ENCODE data around the gene DRICH1. TPM values are rescaled to one million over a fixed set of nuclear protein-coding genes. Genes with fewer than 3 reads are reported as not detected.
"Not testable (repeated sequence)": the region's sequence is repeated elsewhere in the genome, so short reads cannot be mapped to it uniquely, and the experiment has no call there.

The DRICH1 gene
- total and polyA plus RNA-seq, 2 experiments from 2014 or later, result not detected

- no peak overlapping the region for H3K9ac ChIP-seq
- H4K20me1 ChIP-seq (ENCODE audit: insufficient read depth), result no peaks in the 10 kb centered on the region
- no peaks in the 10 kb centered on the region for H3K9me3 ChIP-seq (ENCODE audit: low read depth)
- no peak overlapping the region for H3K4me2 ChIP-seq (ENCODE audit: unreplicated experiment)
- H3K27me3 ChIP-seq (replicated peaks; ENCODE audit: insufficient read depth), result no peaks in the 10 kb centered on the region
- no peaks in the 10 kb centered on the region for H3K4me1 ChIP-seq (ENCODE audit: insufficient read depth)
- DNase-seq, result no peak
- WGBS, 2 experiments (ENCODE audit: low coverage in 1 of 2, low lambda C conversion rate in 2 of 2, missing lambda C conversion rate in 2 of 2), result 81 to 91% methylated on average over 14 to 17 of the region's 17 CpGs
- no peaks in the 10 kb centered on the region for H3K9me2 ChIP-seq (ENCODE audit: insufficient read depth)
- no peak overlapping the region for H2AFZ ChIP-seq
- TF ChIP-seq EZH2phosphoT487 (IDR thresholded peaks at IDR 0.05; ENCODE audit: insufficient read depth, low read depth), result no peak
- no peak for TF ChIP-seq EZH2 (IDR thresholded peaks at IDR 0.05; ENCODE audit: insufficient read depth, poor library complexity, severe bottlenecking)
- in situ Hi-C loops (cut with MboI), result no loop called here
- no peaks in the 10 kb centered on the region for H3K79me2 ChIP-seq (ENCODE audit: insufficient read depth)
- no peaks in the 10 kb centered on the region for H3F3A ChIP-seq (ENCODE audit: insufficient read depth)
- H3K36me3 ChIP-seq (ENCODE audit: low read depth), result no peaks in the 10 kb centered on the region
- no peak overlapping the region for H3K27ac ChIP-seq
- H3K4me3 ChIP-seq, result no peak overlapping the region
These were observed 43.6 kb upstream of the DRICH1 start for GRCh38 chr22:23675502-23676415.

GRCh38 chr22:23674886-23675501 is 42.9 kb upstream of the DRICH1 start:
- H2AFZ ChIP-seq; H3K4me3 ChIP-seq; H4K20me1 ChIP-seq (ENCODE audit: insufficient read depth); H3K4me2 ChIP-seq (ENCODE audit: unreplicated experiment); H3K36me3 ChIP-seq (ENCODE audit: low read depth); H3K79me2 ChIP-seq (ENCODE audit: insufficient read depth); H3F3A ChIP-seq (ENCODE audit: insufficient read depth); DNase-seq; H3K9me2 ChIP-seq (ENCODE audit: insufficient read depth); H3K9ac ChIP-seq; H3K27ac ChIP-seq; in situ Hi-C loops (cut with MboI); H3K27me3 ChIP-seq (replicated peaks; ENCODE audit: insufficient read depth); H3K4me1 ChIP-seq (ENCODE audit: insufficient read depth); H3K9me3 ChIP-seq (ENCODE audit: low read depth): not testable (repeated sequence)
- WGBS, 2 experiments (ENCODE audit: low coverage in 1 of 2, low lambda C conversion rate in 2 of 2, missing lambda C conversion rate in 2 of 2), result 91 to 98% methylated on average over 6 of the region's 6 CpGs

GRCh38 chr22:23673826-23674690 is 41.9 kb upstream of the DRICH1 start:
- 75 to 82% methylated on average over 26 of the region's 26 CpGs for WGBS, 2 experiments (ENCODE audit: low coverage in 1 of 2, low lambda C conversion rate in 2 of 2, missing lambda C conversion rate in 2 of 2)
- TF ChIP-seq EZH2phosphoT487 (IDR thresholded peaks at IDR 0.05; ENCODE audit: insufficient read depth, low read depth) (no peak), EZH2 (IDR thresholded peaks at IDR 0.05; ENCODE audit: insufficient read depth, poor library complexity, severe bottlenecking) (no peak)
- no peak overlapping the region for H3K27ac ChIP-seq
- no peaks in the 10 kb centered on the region for H3K9me2 ChIP-seq (ENCODE audit: insufficient read depth)
- H4K20me1 ChIP-seq (ENCODE audit: insufficient read depth), result no peaks in the 10 kb centered on the region
- H3K27me3 ChIP-seq (replicated peaks; ENCODE audit: insufficient read depth), result no peaks in the 10 kb centered on the region
- no peaks in the 10 kb centered on the region for H3K9me3 ChIP-seq (ENCODE audit: low read depth)
- H2AFZ ChIP-seq, result no peak overlapping the region
- in situ Hi-C loops (cut with MboI), result no loop called here
- no peak overlapping the region for H3K4me2 ChIP-seq (ENCODE audit: unreplicated experiment)
- H3F3A ChIP-seq (ENCODE audit: insufficient read depth), result no peaks in the 10 kb centered on the region
- H3K9ac ChIP-seq, result no peak overlapping the region
- H3K36me3 ChIP-seq (ENCODE audit: low read depth), result no peaks in the 10 kb centered on the region
- no peaks in the 10 kb centered on the region for H3K79me2 ChIP-seq (ENCODE audit: insufficient read depth)
- no peak for DNase-seq
- H3K4me3 ChIP-seq, result no peak overlapping the region
- no peaks in the 10 kb centered on the region for H3K4me1 ChIP-seq (ENCODE audit: insufficient read depth)

- H2AFZ ChIP-seq, result no peak overlapping the region
- WGBS, 2 experiments (ENCODE audit: low coverage in 1 of 2, low lambda C conversion rate in 2 of 2, missing lambda C conversion rate in 2 of 2), result 79 to 80% methylated on average over 5 to 7 of the region's 7 CpGs
- TF ChIP-seq EZH2 (IDR thresholded peaks at IDR 0.05; ENCODE audit: insufficient read depth, poor library complexity, severe bottlenecking), result no peak
- no peak for TF ChIP-seq EZH2phosphoT487 (IDR thresholded peaks at IDR 0.05; ENCODE audit: insufficient read depth, low read depth)
- no peak overlapping the region for H3K4me3 ChIP-seq
- no peaks in the 10 kb centered on the region for H4K20me1 ChIP-seq (ENCODE audit: insufficient read depth)
- no peaks in the 10 kb centered on the region for H3K36me3 ChIP-seq (ENCODE audit: low read depth)
- H3K9ac ChIP-seq, result no peak overlapping the region
- no peaks in the 10 kb centered on the region for H3K4me1 ChIP-seq (ENCODE audit: insufficient read depth)
- no peak overlapping the region for H3K27ac ChIP-seq
- no peaks in the 10 kb centered on the region for H3F3A ChIP-seq (ENCODE audit: insufficient read depth)
- DNase-seq, result no peak
- no peaks in the 10 kb centered on the region for H3K9me3 ChIP-seq (ENCODE audit: low read depth)
- H3K9me2 ChIP-seq (ENCODE audit: insufficient read depth), result no peaks in the 10 kb centered on the region
- H3K4me2 ChIP-seq (ENCODE audit: unreplicated experiment), result no peak overlapping the region
- no peaks in the 10 kb centered on the region for H3K27me3 ChIP-seq (replicated peaks; ENCODE audit: insufficient read depth)
- no peaks in the 10 kb centered on the region for H3K79me2 ChIP-seq (ENCODE audit: insufficient read depth)
- in situ Hi-C loops (cut with MboI), result no loop called here
These were observed 41.0 kb upstream of the DRICH1 start for GRCh38 chr22:23673050-23673620.

GRCh38 chr22:23672307-23673049 is 40.4 kb upstream of the DRICH1 start:
- H3K27me3 ChIP-seq (replicated peaks; ENCODE audit: insufficient read depth); H3K27ac ChIP-seq; H3K9ac ChIP-seq; H2AFZ ChIP-seq; H3K36me3 ChIP-seq (ENCODE audit: low read depth); H3K9me3 ChIP-seq (ENCODE audit: low read depth); H3K79me2 ChIP-seq (ENCODE audit: insufficient read depth); in situ Hi-C loops (cut with MboI); H3K4me3 ChIP-seq; H3K4me2 ChIP-seq (ENCODE audit: unreplicated experiment); H4K20me1 ChIP-seq (ENCODE audit: insufficient read depth); H3F3A ChIP-seq (ENCODE audit: insufficient read depth); DNase-seq; H3K9me2 ChIP-seq (ENCODE audit: insufficient read depth); H3K4me1 ChIP-seq (ENCODE audit: insufficient read depth): not testable (repeated sequence)
- 87 to 94% methylated on average over 8 of the region's 8 CpGs for WGBS, 2 experiments (ENCODE audit: low coverage in 1 of 2, low lambda C conversion rate in 2 of 2, missing lambda C conversion rate in 2 of 2)

- H4K20me1 ChIP-seq (ENCODE audit: insufficient read depth); H3K79me2 ChIP-seq (ENCODE audit: insufficient read depth); H3K36me3 ChIP-seq (ENCODE audit: low read depth); H3K9me3 ChIP-seq (ENCODE audit: low read depth); H3F3A ChIP-seq (ENCODE audit: insufficient read depth); DNase-seq; H3K27ac ChIP-seq; H3K4me3 ChIP-seq; H3K4me2 ChIP-seq (ENCODE audit: unreplicated experiment); H2AFZ ChIP-seq; H3K27me3 ChIP-seq (replicated peaks; ENCODE audit: insufficient read depth); in situ Hi-C loops (cut with MboI); H3K9me2 ChIP-seq (ENCODE audit: insufficient read depth); H3K4me1 ChIP-seq (ENCODE audit: insufficient read depth); H3K9ac ChIP-seq: not testable (repeated sequence)
- 0% methylated on average over 1 of the region's 4 CpGs; no CpG with 5 or more reads in 1 of the 2 experiments for WGBS, 2 experiments (ENCODE audit: low coverage in 1 of 2, low lambda C conversion rate in 2 of 2, missing lambda C conversion rate in 2 of 2)
These were observed 39.3 kb upstream of the DRICH1 start for GRCh38 chr22:23671387-23671786.
